Neural cell (in vitro differentiated cells): ENCODE data around the gene PECR.

Experiments used
- TF ChIP-seq, protein P1 (sequence below): fragments of 450-650 bp; IDR thresholded peaks from 2 replicates; pipeline ENCODE4 v1.5.1; 2014; ENCODE audit warnings: antibody characterized with exemption, mild to moderate bottlenecking, moderate library complexity; ENCODE audit not compliant: poor library complexity, severe bottlenecking
- TF ChIP-seq, protein P2 (sequence below): IDR thresholded peaks from 2 replicates; pipeline ENCODE4 v1.6.1; 2012; ENCODE audit warnings: borderline replicate concordance

DNA sequence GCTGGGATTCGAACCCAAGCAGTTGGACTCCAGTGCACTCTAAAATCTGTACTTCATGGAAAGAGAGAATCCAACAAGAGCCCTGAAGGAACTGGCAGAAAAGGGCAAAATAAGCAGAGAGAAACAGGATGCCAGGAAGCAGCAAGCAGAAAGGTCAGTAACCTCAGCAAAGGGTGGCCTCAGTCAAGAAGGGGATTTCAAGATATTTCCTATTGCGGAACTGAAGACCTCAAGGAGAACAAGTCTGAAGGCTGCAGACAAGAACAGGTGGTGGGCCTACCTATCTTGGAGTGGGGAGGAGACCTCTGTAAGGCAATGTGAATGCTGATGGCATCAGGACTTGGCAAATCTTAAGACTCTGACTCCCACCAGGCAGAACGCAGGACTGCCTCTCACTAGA, 48.2 kb downstream of the PECR start:
- TF ChIP-seq, protein P1, sequence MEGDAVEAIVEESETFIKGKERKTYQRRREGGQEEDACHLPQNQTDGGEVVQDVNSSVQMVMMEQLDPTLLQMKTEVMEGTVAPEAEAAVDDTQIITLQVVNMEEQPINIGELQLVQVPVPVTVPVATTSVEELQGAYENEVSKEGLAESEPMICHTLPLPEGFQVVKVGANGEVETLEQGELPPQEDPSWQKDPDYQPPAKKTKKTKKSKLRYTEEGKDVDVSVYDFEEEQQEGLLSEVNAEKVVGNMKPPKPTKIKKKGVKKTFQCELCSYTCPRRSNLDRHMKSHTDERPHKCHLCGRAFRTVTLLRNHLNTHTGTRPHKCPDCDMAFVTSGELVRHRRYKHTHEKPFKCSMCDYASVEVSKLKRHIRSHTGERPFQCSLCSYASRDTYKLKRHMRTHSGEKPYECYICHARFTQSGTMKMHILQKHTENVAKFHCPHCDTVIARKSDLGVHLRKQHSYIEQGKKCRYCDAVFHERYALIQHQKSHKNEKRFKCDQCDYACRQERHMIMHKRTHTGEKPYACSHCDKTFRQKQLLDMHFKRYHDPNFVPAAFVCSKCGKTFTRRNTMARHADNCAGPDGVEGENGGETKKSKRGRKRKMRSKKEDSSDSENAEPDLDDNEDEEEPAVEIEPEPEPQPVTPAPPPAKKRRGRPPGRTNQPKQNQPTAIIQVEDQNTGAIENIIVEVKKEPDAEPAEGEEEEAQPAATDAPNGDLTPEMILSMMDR = no peak
- TF ChIP-seq, protein P2, sequence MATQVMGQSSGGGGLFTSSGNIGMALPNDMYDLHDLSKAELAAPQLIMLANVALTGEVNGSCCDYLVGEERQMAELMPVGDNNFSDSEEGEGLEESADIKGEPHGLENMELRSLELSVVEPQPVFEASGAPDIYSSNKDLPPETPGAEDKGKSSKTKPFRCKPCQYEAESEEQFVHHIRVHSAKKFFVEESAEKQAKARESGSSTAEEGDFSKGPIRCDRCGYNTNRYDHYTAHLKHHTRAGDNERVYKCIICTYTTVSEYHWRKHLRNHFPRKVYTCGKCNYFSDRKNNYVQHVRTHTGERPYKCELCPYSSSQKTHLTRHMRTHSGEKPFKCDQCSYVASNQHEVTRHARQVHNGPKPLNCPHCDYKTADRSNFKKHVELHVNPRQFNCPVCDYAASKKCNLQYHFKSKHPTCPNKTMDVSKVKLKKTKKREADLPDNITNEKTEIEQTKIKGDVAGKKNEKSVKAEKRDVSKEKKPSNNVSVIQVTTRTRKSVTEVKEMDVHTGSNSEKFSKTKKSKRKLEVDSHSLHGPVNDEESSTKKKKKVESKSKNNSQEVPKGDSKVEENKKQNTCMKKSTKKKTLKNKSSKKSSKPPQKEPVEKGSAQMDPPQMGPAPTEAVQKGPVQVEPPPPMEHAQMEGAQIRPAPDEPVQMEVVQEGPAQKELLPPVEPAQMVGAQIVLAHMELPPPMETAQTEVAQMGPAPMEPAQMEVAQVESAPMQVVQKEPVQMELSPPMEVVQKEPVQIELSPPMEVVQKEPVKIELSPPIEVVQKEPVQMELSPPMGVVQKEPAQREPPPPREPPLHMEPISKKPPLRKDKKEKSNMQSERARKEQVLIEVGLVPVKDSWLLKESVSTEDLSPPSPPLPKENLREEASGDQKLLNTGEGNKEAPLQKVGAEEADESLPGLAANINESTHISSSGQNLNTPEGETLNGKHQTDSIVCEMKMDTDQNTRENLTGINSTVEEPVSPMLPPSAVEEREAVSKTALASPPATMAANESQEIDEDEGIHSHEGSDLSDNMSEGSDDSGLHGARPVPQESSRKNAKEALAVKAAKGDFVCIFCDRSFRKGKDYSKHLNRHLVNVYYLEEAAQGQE = no peak
